Measurements from ENCODE around the gene CHAC1.

- TF ChIP-seq EZH2 (IDR thresholded peaks at IDR 0.05; ENCODE audit: borderline replicate concordance, low read depth, low read length, poor library complexity, severe bottlenecking), result no peak
- TF ChIP-seq CTCF (conservative IDR thresholded peaks at IDR 0.05; ENCODE audit: low read depth, low read length), result no peak
These were observed 870 bp upstream of the CHAC1 start for GRCh38 chr15:40952301-40952900.
